G401 (cell line): ENCODE measurements around the gene EFNA2. TPM values are rescaled to one million over a fixed set of nuclear protein-coding genes. Genes with fewer than 3 reads are reported as not detected.
"Not testable (repeated sequence)": the region's sequence is repeated elsewhere in the genome, so short reads cannot be mapped to it uniquely, and the experiment has no call there.

Experiments
- DNase-seq: peaks from one replicate; pipeline ENCODE4 v3.0.0-alpha.2; 2015; ENCODE audit warnings: low spot score
- in situ Hi-C: cut with HindIII; loops from 2 replicates; pipeline ENCODE4 v1.10.0; 2016; ENCODE audit warnings: low sequenced_read_pairs, mixed read lengths
- total RNA-seq: library from RNA; depleted of rRNA; stranded (reverse); fragments of >200 nt; shearing (Covaris generic); gene quantifications from 2 replicates; pipeline ENCODE4 v1.2.3, GENCODE V29; 2014; rRNA removed

Gene EFNA2
- total RNA-seq: 0.31 and 1.3 TPM in 2 replicates

DNA sequence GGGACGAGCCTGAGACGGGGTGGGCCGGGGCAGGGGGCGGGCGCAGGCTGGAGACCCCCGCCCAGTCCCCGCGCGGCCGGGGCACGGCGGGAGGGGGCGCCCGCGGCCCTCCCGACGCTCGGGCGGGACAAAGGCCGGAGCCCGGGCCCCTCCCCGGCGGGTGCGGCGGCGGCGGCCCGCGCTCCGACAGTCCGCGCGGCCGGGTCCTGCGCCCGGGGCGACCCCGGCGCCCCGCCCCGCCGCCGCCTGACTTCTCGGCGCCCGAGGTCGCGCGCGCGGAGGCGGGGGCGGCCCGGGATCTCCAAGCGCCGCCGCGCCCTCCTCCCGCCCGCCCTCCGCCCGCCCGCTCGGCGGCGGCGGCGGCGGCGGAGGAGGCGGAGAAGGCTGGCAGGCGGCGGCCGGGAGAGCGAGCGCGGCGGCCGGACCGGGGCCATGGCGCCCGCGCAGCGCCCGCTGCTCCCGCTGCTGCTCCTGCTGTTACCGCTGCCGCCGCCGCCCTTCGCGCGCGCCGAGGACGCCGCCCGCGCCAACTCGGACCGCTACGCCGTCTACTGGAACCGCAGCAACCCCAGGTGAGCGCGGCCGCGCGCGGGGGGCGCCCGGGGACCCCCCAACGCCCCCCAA lies at the start of gene EFNA2:
EFNA2 (plus strand) TSS at position 137 of the 624 bp plus-strand sequence; CDS start at position 433, 296 bp downstream.
- no peak for DNase-seq
- in situ Hi-C loops: loop anchor here (10.0 kb wide), 1 partner anchor 89 kb away; no protein-coding TSS in a partner anchor

DNA sequence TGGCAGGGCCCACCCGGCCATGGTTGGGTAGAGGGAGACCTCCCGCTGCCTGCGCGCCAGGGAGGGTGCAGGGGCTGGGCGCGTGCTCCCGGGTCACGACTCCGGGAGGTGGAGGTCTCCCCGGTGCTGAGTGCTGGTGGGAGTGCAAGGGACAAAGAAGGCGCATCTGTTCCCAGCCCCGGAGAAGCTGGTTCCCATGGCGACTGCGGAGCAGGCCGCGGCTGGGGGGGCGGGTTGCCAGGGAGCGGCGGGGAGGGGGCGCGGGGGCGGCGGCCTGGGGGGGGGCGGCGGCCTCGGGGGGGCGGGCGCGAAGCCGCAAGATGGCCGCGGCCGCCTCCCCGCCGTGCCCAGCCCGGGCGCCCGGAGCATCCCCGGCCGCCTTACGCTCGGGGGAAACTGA lies 49.1 kb upstream of the EFNA2 start:
- in situ Hi-C loops: no loop called here
- DNase-seq: no peak

DNA sequence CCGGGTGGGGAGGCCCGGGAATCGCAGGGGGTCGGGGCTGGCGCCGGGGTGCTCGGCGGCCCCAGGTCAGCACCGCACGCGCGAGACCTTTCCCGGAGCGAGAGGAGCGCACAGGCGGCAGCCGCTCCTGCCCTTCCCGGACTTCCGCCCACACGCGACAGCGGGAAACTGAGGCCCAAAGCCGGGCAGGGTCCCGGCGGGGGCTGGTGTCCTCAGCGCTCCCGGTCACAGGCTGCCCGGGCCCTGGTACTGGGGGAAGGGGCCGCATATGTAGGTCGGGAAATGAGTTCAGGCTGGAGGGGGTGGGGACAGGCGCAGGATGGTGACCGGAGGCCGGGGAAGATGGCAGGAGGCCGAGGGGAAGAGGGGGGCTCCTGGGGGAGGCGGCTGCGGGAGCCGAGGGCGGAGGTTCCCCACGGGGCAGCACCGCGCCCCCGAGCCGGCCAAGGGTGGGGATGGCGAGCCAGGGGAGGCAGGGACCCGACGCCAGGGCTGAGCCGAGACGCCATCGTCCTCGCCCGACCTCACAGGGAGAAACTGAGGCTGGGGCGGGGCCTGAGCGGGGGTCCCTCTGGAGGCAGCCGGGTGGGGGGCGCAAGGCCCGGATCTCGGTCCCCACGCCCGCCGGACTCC lies 48.5 kb upstream of the EFNA2 start:
- in situ Hi-C loops: no loop called here
- DNase-seq: no peak

DNA sequence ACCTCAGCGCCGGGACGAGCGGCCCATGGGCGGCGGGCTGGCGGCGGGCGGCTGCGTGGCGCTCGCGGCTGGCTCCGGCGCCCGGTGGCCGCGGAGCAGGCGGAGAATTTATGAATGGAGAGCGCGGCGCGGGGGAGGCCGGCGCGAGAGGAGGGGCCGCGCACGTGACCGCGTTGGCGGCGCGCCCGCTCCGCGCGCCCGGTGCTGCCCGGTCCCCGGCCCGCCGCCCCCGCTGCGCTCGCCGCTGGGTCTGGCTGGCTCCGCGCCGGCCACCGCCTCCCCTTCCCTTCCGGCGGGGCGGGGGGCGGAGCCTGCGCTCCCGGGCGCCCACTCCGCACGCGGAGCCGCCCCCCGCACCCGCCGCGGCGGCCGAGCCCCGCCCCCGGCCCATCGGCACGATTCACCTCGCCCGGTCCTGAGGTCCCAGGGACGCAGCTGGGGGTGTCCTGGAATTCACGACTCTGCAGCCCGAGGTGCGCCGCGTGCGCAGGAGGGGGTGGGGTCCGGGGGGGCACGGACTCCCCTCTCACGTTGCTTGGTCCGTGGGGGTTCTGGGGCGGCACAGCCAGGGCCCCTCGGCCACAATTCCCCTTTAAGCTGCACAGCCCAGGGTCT lies 47.8 kb upstream of the EFNA2 start, which contains the start of gene CBARP:
CBARP (minus strand) TSS at position 252 of the 615 bp plus-strand sequence. CDS start 1,905 bp downstream, outside the sequence.
- DNase-seq: no peak
- in situ Hi-C loops: no loop called here

DNA sequence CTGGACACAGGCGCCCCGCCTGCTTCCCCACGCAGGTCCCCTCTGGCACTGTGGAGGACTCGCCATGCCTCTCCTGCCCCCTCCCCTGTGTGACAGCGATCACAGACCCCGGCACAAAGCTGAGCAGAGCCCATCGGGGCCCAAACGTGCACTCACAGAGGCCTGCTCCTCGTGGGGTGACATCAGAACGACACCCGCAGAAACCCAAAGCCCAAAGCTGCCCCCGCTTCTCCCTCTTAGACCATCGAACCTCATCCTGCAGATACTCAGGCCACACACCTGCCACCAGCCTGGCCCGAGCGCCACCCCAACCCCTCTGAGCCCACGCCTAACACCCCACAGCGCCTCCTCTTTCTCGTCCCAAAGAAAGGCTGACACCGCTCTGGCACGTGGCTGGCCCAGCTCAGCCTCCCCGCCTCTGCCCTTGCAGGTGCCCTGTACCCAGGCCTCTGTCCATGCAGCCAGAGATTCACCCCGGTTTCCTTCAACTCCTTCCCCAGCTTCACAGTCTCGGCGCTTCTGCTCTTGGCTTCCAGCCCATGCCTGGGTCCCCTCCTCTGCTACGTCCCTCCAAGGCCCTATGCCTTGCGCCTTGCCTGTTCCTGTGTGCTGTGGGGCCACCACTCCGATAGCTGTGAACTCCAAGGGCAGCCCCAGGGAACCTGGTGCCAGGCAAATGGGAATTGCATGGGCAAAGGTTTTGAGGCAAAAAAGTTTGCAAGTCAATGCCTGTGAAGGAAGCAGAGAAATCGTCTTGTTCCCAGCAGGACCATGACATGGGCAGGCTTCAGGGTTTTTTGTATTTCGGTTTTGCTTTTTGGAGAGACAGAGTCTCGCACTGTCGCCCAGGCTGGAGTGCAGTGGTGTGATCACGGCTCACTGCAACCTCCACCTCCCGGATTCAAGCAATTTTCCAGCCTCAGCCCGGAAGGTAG lies 47.0 kb upstream of the EFNA2 start:
- in situ Hi-C loops: no loop called here
- DNase-seq: no peak

DNA sequence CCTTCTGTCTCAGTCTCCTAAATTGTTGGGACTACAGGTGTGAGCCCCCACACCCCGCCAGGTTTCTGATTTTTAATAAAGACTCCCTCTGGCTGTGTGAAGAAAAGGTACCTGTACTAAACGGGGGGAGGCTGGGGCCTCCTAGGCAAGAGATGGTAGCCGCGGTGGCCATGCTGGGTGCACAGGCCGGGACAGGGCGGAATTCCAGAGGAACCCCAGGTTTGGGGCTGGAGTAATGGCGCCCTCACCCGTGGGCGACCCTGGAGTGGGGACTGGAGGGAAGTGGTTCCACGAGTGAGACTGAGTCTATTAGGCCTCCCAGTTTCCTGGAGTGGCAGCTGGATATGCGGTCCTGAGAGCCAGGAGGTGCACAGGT lies 46.3 kb upstream of the EFNA2 start:
- in situ Hi-C loops: no loop called here
- DNase-seq: no peak

DNA sequence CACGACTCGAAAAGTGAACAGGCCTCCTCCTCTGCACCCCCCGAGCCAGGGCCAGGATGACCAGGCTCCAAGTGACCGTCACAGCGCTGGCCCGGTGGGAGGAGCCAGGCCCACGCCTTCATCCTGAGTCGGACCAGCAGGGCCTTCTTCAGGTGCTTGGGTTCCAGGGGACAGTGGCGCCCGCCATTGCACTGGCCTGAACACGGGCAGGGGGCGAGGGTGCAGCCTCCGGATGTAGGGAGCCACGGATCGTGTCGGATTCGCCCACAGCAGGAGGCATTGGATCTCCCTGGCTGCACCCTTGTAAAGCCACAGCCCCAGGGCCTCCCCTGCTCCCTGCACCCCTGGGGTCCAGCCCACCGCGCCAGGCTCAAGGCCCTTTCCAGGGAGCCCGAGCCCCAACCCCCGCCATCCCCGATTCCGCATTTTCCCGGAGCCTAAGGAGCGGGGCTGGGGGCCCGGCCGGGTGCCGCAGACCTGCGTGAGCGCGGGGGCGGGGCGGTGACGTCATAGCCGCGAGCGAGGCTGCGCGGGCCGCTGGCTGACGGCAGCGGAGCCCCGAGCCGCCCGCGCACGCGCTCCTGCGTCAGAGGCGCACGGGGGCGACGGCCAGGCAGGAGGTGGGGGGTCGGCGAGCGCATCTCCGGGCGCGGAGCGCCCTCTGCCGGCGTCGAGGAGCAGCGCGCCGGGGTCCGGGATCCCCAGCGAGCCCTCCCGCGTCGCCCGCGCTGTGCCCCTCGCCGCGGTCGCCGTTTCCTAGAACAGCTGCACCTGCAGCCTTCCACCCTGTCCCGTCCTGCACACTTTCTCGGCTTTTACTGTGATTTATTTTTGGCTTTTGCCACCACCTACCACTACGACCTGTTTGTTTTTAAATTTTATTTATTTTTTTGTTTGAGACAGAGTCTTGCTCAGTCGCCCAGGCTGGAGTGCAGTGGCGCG lies 45.6 kb upstream of the EFNA2 start:
- peak; percentile 86 for DNase-seq
- in situ Hi-C loops: no loop called here

DNA sequence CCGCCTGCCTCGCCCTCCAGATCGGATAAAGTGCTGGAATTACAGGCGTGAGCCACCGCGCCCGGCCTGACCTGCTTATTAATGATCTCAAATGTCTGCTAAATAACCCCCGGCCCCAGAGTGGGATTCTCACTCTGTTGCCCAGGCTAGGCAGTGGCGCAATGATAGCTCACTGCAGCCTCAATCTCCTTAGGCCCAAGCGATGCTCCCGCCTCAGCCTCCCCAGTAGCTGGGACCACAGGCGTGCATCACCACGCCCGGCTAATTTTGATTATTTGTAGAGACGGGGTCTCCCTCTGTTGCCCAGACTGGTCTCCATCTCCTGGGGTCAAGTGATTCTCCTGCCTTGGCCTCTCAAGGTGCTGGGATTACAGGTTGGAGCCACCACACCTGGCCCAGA lies 44.7 kb upstream of the EFNA2 start:
- in situ Hi-C loops: no loop called here
- no peak for DNase-seq

DNA sequence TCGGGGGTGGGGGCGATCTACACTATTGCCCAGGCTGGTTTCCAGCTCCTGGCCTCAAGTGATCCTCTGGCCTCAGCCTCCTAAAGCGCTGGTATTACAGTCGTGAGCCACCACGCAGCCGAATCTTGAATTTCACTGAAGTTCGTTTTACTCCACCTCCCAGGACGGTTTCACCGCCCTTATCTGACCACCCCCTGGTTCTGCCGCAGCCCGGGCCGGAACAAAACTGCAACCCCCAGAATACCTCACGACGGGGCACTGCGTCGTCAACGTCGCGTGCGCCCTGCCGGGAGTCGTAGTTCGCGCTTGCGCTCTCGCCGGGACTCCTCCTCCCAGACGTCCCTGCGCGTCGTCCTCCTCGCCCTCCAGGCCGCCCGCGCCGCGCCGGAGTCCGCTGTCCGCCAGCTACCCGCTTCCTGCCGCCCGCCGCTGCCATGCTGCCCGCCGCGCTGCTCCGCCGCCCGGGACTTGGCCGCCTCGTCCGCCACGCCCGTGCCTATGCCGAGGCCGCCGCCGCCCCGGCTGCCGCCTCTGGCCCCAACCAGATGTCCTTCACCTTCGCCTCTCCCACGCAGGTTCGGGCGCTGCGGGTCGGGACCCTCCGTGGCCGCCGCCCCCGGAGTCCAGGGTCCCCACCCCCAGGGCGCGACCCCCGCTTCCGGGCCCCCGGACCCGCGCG lies 44.1 kb upstream of the EFNA2 start, which contains the start of gene ATP5F1D:
ATP5F1D (plus strand) TSS at position 335 of the 679 bp plus-strand sequence; CDS start at position 435, 100 bp downstream.
- in situ Hi-C loops: no loop called here

DNA sequence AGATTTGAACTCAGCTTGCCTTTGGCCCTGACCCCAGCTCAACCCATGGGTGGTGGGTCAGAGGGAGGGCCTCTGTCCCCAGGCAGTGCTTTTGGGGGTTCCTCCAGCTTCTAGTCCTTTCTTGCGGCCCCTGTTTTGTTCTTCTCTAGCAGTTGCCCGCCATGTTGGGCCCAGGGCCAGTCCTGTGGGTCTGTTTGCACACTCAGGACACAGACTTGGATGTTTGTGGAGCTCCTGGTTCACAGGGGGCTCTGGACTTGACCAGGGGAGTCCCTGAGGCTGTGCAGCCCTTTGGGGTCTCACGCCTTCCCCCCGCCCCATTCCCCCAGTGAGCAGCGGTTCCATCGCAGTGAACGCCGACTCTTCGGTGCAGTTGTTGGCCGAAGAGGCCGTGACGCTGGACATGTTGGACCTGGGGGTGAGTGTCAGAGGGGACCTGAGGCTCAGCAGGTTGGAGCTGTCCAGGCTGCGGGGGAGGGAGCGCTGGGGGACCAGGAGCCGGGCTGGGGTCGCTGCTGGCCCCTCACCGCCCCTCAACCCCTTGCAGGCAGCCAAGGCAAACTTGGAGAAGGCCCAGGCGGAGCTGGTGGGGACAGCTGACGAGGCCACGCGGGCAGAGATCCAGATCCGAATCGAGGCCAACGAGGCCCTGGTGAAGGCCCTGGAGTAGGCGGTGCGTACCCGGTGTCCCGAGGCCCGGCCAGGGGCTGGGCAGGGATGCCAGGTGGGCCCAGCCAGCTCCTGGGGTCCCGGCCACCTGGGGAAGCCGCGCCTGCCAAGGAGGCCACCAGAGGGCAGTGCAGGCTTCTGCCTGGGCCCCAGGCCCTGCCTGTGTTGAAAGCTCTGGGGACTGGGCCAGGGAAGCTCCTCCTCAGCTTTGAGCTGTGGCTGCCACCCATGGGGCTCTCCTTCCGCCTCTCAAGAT lies 41.6 kb upstream of the EFNA2 start:
- peak; percentile 90 for DNase-seq
- in situ Hi-C loops: no loop called here

More for the DNA sequence above, 44.1 kb upstream of the EFNA2 start, which contains the start of gene ATP5F1D:
- peak; percentile 92 for DNase-seq

DNA sequence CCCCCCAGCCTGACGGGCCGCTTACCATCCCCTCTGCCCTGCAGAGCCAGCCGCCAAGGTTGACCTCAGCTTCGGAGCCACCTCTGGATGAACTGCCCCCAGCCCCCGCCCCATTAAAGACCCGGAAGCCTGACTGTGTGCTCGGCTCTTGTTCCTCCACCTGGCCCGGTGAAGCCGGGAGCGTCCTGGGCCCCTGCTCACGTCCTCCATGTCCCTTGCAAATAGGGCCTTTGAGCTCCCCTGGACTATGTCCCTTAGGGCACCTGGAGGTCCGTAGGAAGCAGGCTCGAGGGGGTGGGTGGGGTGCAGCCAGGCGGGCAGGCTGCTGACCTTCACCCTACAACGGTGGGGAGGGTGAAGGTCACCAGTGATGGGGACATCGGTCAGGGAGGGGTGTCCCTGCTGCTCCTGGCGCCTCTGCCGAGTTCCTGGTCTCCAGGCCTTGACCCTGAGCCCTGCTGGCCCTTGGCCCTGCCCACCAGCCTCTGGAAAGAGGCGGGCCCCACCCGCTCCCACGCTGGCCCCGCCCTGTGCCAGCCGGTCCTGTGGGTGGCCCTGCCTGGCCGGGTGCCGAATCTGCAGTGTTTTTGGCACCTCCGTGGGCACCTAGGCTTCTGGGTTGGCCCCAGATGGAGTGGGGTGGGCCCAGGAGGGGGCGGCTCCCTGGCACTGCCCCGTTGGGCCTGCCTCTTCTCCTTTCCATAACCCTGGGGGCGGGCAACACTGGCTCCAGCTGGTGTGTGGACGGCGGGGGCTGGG lies 40.8 kb upstream of the EFNA2 start:
- in situ Hi-C loops: no loop called here

DNA sequence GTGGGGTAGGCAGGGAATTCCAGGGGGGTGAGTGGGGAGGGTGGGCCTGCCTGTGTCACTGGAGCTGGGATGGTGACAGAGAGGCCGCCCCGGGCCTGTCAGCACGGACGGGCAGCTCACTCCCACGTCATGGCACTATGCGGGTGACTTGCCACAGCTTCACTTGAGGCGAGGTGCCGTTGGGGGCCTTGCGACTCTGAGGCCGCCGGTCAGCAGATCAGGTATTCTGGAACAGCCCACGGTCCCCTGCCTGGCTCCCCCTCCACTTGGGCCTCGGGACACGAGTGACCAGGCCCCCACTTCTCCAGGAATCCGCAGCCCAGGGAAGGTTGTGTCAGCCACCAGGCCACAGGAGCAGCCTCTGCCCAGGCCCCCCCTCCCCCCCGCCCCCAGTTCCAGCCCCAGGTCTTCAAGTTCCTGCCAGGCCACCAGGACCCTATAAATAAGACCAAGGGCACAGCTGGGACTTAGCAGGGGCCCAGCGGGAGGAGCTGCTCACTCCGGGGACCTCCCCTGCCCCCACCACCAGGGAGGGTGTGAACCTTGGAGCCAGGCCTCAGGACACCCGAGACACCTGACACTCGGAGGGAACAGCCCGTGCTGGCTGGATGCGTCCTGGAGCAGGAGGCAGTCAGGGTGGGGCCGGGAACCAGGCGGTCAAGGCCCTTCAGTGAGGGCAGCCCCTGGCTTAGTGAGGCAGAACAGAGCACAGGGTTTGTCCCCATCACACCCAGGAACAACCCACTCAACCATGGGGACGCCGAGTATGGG lies 40.0 kb upstream of the EFNA2 start:
- in situ Hi-C loops: no loop called here
- no peak for DNase-seq

More for the DNA sequence above, 40.8 kb upstream of the EFNA2 start:
- DNase-seq: no peak

DNA sequence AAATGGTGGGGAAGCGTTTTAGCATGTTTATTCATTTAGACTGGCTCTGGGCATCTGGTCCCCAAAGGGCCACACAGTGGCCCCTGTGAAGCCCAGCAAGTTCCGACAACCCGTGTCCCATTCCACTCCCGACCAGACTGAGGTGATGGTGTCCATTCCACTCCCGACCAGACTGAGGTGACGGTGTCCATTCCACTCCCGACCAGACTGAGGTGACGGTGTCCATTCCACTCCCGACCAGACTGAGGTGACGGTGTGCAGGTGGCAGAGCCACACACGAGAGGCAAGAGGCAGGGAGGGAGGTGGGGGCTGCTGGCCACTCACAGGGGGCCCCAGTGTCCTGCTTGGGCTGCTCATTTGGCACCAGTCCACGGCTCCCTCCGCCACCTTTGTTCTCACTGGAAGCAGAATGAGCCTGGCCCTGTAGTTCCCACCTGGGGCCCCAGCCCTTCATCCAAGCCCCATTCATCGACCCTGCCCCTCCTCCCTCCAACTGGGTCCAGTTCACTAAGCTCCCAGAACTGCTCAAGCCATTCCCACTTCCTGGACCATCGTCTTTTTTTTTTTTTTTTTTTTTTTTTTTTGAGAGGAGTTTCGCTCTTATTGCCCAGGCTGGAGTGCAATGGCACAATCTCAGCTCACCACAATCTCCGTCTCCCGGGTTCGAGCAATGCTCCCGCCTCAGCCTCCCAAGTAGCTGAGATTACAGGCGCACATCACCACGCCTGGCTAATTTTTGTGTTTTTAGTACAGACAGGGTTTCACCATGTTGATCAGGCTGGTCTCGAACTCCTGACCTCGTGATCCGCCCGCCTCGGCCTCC lies 39.2 kb upstream of the EFNA2 start:
- DNase-seq, in situ Hi-C loops: not testable (repeated sequence)

DNA sequence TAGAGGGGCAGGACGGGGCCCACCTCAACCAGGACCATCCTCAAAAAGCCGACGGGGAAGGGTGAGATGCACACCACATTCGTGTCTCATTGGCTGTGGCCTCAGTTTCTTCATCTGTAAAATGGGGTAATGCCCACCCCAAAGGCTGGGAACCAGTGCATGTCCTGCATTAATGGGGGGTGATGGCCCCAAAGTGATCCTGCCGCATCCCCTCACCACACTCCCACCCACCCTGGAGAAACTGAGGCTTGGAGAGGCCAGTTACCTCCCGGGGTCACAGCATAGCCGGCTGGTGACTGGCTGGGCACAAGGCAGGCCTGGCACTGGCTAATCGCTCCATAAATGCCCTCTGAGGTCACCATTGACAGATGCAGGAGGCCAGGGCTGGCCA lies 37.9 kb upstream of the EFNA2 start:
- in situ Hi-C loops: no loop called here
- no peak for DNase-seq
